Heart left ventricle (tissue), 13 donors: ENCODE data around the gene TTC7B.

ENCODE experiments used
- POLR2A ChIP-seq, 2 donors: fragments of 450-650 bp; IDR thresholded peaks; one replicate each; pipeline ENCODE4 v1.6.1; 2017; ENCODE audit warnings: antibody characterized with exemption in 2 of 2, mild to moderate bottlenecking in 2 of 2, moderate library complexity in 2 of 2
- TF ChIP-seq, protein P1 (sequence below), 12 donors: fragments of 200-600 bp; sonication (generic) in 4 of 12; IDR thresholded peaks; one replicate each; pipeline versions ENCODE4 v1.5.0 to v1.8.0; 2018 to 2022; ENCODE audit warnings: antibody characterized with exemption in 12 of 12, mild to moderate bottlenecking in 5 of 12
- donor health status: ischemic (EF 13 %, LVEDD 7.1; RV severe dilation, severe dysfunction).
- donor health status: DM: no; HTN: yes; CAD: no.
- donor health status: DM: no; HTN: no; CAD: no.
- donor health status: ischemic (EF 25% LVEDD 6.9; RV normal size, moderate dysfunction).
- donor health status: ischemic (EF 25% LVEDD 5.7; RV mildly dilated, moderate dysfunction).
- donor health status: ischemic (EF 35%, LVEDD 5.7; RV mildly dilated, moderate dysfunction).
- donor health status: nonischemic (EF 11% LVEDD 7.7; RV severe dilation, severe dysfunction).
- donor health status: DM: yes; HTN: yes; CAD: no.
- donor health status: PGD.
- donor health status: ischemic (EF 29% LVEDD 5.4; RV normal size, mild dysfunction).
- donor health status: nonischemic (EF 23%, LVEDD 6.1; RV moderate dilation, normal function).

DNA sequence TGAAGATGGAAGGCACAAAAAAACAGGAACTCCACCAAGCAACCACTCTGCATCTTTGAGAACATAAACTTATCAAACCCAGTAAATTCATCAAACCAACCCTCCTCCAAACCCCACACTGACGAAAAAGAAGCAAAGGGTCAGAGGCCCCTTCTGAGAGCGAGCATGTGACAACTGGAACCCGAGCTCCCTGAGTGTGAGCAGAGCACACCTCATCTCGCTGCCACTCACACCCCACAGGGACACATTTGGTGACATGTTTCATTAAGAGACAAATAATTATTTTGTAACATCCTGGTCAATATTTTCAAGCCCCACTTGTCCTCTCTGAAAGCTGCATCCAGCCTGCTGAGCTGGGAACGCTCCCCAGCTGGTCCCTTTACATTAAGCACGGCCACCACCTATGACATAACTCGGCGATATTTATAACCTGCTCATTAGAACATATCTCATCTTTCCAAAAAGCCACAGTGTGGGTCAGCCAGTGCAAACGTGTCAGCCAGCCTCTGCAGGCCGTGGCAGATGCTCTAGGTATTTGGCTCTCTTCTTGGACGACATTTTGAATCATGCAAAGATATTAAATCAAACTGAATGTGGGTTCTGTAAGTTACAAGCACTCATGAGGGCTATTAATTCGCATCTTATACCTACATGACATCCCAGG is 120.1 kb downstream of the TTC7B start:
- no peak for TF ChIP-seq POLR2A (IDR thresholded peaks at IDR 0.05)
- TF ChIP-seq, protein P1, sequence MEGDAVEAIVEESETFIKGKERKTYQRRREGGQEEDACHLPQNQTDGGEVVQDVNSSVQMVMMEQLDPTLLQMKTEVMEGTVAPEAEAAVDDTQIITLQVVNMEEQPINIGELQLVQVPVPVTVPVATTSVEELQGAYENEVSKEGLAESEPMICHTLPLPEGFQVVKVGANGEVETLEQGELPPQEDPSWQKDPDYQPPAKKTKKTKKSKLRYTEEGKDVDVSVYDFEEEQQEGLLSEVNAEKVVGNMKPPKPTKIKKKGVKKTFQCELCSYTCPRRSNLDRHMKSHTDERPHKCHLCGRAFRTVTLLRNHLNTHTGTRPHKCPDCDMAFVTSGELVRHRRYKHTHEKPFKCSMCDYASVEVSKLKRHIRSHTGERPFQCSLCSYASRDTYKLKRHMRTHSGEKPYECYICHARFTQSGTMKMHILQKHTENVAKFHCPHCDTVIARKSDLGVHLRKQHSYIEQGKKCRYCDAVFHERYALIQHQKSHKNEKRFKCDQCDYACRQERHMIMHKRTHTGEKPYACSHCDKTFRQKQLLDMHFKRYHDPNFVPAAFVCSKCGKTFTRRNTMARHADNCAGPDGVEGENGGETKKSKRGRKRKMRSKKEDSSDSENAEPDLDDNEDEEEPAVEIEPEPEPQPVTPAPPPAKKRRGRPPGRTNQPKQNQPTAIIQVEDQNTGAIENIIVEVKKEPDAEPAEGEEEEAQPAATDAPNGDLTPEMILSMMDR (IDR thresholded peaks at IDR 0.05): no peak
